Vagina (tissue), 2 donors: ENCODE measurements around the gene ZNRF2. TPM values are rescaled to one million over a fixed set of nuclear protein-coding genes. Genes with fewer than 3 reads are reported as not detected.

ENCODE experiments used
- DNase-seq, 2 donors: peaks; one replicate each; pipeline ENCODE4 v3.0.0-alpha.2; 2017; ENCODE audit errors: extremely low spot score in 2 of 2
- H3K27ac ChIP-seq: fragments of 200-600 bp; sonication (generic); one replicate; pipeline ENCODE4 v1.5.1; 2019
- H3K27me3 ChIP-seq: fragments of 200-600 bp; sonication (generic); one replicate; pipeline ENCODE4 v1.5.1; 2019
- H3K36me3 ChIP-seq, 2 donors: fragments of 200-600 bp; sonication (generic); one replicate each; pipeline ENCODE4 v1.5.1; 2017 to 2019
- H3K4me1 ChIP-seq: fragments of 200-600 bp; sonication (generic); one replicate; pipeline ENCODE4 v1.5.1; 2019
- H3K4me3 ChIP-seq, 2 donors: fragments of 200-600 bp; sonication (generic); 1 replicate in 1 of 2; 2 replicates in 1 of 2; pipeline ENCODE4 v1.5.1; 2016 to 2019
- H3K9me3 ChIP-seq: fragments of 200-600 bp; sonication (generic); one replicate; pipeline ENCODE4 v1.5.1; 2019
- POLR2A ChIP-seq, 2 donors: fragments of 450-650 bp; IDR thresholded peaks; one replicate each; pipeline ENCODE4 v1.6.1; 2017; ENCODE audit warnings: antibody characterized with exemption in 2 of 2, mild to moderate bottlenecking in 2 of 2, moderate library complexity in 2 of 2
- POLR2AphosphoS5 ChIP-seq, 2 donors: sonication (generic); formaldehyde crosslinking; IDR thresholded peaks; one replicate each; pipeline ENCODE4 v1.9.0; 2017; ENCODE audit warnings: antibody characterized with exemption in 2 of 2, mild to moderate bottlenecking in 2 of 2, low read depth in 1 of 2; ENCODE audit not compliant: insufficient read depth in 1 of 2
- intact Hi-C: fragments of 100-400 bp; cut with DNase I; formaldehyde crosslinking; loops from one replicate; pipeline ENCODE4 v1.15.1; 2023
- total RNA-seq: library from RNA; depleted of rRNA; stranded (reverse); fragments of >200 nt; gene quantifications from one replicate; pipeline ENCODE4 v1.2.3, GENCODE V29; 2016
- TF ChIP-seq, protein P1 (sequence below), 3 experiments: fragments of 450-650 bp in 2 of 3; fragments of 200-600 bp in 1 of 3; sonication (generic) in 1 of 3; IDR thresholded peaks; one replicate each; pipeline ENCODE4 v1.5.1; 2017 to 2019; ENCODE audit warnings: antibody characterized with exemption in 3 of 3, mild to moderate bottlenecking in 2 of 3, moderate library complexity in 2 of 3

ZNRF2 gene
- total RNA-seq, 1 donor from 2014 or later: 21.9 TPM

DNA sequence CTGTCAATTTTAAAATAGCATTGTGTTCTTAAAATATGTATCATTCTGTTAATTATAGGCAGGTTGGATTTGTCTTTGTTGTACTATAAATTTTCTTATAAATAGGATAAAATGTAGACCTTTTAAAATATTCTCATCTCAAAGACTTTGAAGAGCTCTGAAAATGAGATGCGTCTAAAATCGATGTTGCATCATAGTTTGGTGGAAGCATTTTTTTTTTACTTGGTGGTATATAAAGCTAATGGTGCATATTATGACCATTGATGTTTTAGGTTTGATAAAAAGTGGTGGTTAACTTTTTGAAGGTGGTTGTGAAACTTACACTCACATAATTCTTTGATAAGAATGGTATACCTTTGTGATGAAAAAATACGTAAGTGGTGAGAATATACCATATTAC lies 69.1 kb downstream of the ZNRF2 start:
- Histone ChIP-seq H3K27ac (no peak overlapping the region), H3K36me3 (no peaks in the 10 kb centered on the region), H3K9me3 (no peaks in the 10 kb centered on the region), H3K27me3 (no peaks in the 10 kb centered on the region), H3K4me1 (peaks cover 10% of the 10 kb centered on the region), H3K4me3 (no peak overlapping the region)
- intact Hi-C loops: no loop called here
- DNase-seq: no peak
- TF ChIP-seq, protein P1, sequence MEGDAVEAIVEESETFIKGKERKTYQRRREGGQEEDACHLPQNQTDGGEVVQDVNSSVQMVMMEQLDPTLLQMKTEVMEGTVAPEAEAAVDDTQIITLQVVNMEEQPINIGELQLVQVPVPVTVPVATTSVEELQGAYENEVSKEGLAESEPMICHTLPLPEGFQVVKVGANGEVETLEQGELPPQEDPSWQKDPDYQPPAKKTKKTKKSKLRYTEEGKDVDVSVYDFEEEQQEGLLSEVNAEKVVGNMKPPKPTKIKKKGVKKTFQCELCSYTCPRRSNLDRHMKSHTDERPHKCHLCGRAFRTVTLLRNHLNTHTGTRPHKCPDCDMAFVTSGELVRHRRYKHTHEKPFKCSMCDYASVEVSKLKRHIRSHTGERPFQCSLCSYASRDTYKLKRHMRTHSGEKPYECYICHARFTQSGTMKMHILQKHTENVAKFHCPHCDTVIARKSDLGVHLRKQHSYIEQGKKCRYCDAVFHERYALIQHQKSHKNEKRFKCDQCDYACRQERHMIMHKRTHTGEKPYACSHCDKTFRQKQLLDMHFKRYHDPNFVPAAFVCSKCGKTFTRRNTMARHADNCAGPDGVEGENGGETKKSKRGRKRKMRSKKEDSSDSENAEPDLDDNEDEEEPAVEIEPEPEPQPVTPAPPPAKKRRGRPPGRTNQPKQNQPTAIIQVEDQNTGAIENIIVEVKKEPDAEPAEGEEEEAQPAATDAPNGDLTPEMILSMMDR (IDR thresholded peaks at IDR 0.05): no peak
- TF ChIP-seq POLR2A (IDR thresholded peaks at IDR 0.05): no peak
- no peak for TF ChIP-seq POLR2AphosphoS5 (IDR thresholded peaks at IDR 0.05; ENCODE audit: insufficient read depth in 1 of 2, low read depth in 1 of 2)

DNA sequence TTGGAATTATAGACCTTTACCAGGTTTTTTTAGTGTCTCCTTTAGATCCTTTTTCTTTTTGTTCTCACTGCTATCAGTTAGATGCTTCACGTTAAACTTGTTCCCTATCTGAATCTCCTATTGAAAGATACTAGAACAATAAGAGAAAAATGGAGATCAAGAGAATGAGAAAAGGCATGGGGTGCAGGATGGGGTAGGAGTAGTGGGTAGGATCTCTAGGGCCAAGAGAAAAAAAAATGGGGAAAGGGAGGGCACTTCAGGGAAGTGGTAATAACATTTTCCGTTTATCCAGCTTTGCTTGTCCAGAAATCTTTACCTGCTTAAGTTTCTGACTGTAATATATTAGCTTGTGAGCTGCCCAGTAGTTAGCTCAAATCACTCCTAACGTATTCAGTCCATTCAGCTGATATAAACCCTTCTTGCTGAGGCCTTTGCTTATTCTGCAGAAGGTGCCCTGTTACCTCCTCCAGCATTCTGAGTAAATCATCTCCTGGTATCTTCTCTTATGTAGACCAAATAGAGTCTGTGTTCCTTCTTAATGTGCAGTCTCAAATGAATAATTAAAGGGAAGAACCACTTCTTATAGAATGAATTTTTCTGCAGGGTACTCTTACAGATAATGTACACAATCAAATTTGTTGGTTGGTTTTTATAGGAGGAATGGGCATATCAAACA lies 69.7 kb downstream of the ZNRF2 start:
- intact Hi-C loops: no loop called here
- no peaks in the 10 kb centered on the region for H3K9me3 ChIP-seq
- no peak for DNase-seq
- no peaks in the 10 kb centered on the region for H3K36me3 ChIP-seq
- peaks cover 4% of the 10 kb centered on the region for H3K4me1 ChIP-seq
- TF ChIP-seq POLR2A (IDR thresholded peaks at IDR 0.05): no peak
- TF ChIP-seq POLR2AphosphoS5 (IDR thresholded peaks at IDR 0.05; ENCODE audit: insufficient read depth in 1 of 2, low read depth in 1 of 2): no peak
- TF ChIP-seq, protein P1 (IDR thresholded peaks at IDR 0.05): no peak
- no peak overlapping the region for H3K27ac ChIP-seq
- H3K4me3 ChIP-seq: no peak overlapping the region
- H3K27me3 ChIP-seq: no peaks in the 10 kb centered on the region

DNA sequence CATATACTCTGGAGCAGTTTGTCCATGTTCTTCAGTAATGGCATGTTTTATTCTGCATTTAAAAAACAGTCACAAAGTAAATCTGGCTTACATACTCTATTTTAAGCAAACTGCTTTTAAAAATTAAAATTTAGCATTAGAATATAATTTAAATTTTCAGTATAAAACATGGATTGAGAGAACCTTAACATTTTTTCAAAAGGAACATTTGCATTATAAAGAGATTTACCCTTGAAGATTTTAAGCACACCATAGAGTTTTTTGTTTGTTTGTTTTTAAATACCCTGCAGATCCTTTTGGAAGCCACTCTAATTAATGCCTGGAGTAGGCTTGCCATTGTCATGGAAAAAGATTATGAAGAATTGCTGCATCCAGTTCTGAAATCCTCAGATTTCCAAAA lies 70.4 kb downstream of the ZNRF2 start:
- Histone ChIP-seq H3K36me3 (no peaks in the 10 kb centered on the region), H3K27ac (no peak overlapping the region), H3K27me3 (no peaks in the 10 kb centered on the region), H3K9me3 (no peaks in the 10 kb centered on the region), H3K4me3 (no peak overlapping the region), H3K4me1 (no peaks in the 10 kb centered on the region)
- TF ChIP-seq, protein P1 (IDR thresholded peaks at IDR 0.05): no peak
- no peak for TF ChIP-seq POLR2A (IDR thresholded peaks at IDR 0.05)
- TF ChIP-seq POLR2AphosphoS5 (IDR thresholded peaks at IDR 0.05; ENCODE audit: insufficient read depth in 1 of 2, low read depth in 1 of 2): no peak
- intact Hi-C loops: no loop called here
- DNase-seq: no peak

DNA sequence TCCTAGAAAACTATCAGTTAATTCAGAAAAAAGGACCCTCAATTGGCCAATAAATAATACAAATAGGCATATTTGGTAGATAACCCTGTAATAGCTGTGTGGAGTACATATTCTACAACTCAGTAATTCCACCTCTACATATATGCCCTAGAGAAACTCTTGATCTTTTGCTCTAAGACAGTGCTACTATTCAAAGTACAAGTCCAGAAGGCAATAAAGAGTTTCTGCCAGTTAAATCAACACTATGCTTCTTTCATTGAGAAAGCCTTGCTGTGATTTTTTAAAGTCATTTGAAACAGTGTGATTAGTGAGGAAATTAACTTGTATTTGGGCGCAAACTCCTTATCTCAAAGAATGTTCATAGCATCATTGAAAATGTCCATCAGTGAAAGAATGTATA lies 75.6 kb downstream of the ZNRF2 start:
- Histone ChIP-seq H3K36me3 (no peaks in the 10 kb centered on the region), H3K4me3 (no peak overlapping the region), H3K9me3 (no peaks in the 10 kb centered on the region), H3K4me1 (no peaks in the 10 kb centered on the region), H3K27me3 (no peaks in the 10 kb centered on the region), H3K27ac (no peak overlapping the region)
- intact Hi-C loops: no loop called here
- TF ChIP-seq, protein P1 (IDR thresholded peaks at IDR 0.05): no peak
- TF ChIP-seq POLR2AphosphoS5 (IDR thresholded peaks at IDR 0.05; ENCODE audit: insufficient read depth in 1 of 2, low read depth in 1 of 2) (no peak), POLR2A (IDR thresholded peaks at IDR 0.05) (no peak)
- no peak for DNase-seq

DNA sequence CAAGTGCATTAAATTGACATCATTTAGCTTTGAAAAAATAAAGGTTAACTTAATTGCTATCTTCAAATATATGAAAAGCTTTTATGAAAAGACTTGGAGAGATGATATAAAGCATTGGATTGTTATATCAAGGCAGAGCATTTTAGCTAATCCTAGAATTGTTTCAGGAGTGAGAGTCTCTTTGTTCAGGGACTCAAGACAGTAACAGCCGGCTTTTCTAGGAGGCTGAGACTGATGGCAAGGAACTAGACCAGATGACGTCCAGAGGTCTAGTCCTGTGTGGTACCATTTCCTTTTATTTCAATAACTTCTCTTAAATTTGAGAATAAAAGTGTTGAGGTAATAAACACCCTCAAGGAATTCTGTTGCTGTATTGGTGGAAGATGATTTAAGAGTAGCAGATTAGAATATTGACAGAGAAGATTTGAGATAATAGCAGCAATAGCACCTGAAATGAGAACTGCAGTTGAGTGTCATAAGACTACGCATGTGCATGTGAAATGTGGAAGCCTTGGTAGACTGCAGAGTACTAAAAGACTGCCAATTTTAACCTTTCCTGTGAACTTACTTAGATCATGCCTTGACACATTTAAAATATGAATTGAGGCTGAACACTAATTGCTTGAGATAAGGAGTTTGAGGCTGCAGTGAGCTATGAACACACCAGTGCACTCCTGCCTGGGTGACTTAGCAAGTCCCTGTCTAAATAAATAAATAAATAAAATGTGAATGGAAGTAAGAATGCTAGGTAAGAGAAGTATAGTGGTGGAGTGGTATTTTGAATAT lies 79.6 kb downstream of the ZNRF2 start:
- H3K9me3 ChIP-seq: no peaks in the 10 kb centered on the region
- intact Hi-C loops: no loop called here
- no peaks in the 10 kb centered on the region for H3K27me3 ChIP-seq
- no peak overlapping the region for H3K4me3 ChIP-seq
- no peaks in the 10 kb centered on the region for H3K4me1 ChIP-seq
- H3K27ac ChIP-seq: no peak overlapping the region
- no peak for DNase-seq
- no peaks in the 10 kb centered on the region for H3K36me3 ChIP-seq
- TF ChIP-seq POLR2AphosphoS5 (IDR thresholded peaks at IDR 0.05; ENCODE audit: insufficient read depth in 1 of 2, low read depth in 1 of 2) (no peak), POLR2A (IDR thresholded peaks at IDR 0.05) (no peak)
- TF ChIP-seq, protein P1 (IDR thresholded peaks at IDR 0.05): no peak
